ENCODE measurements around the gene NBEAL1.

NBEAL1 gene

GRCh38 chr2:203030545-203030944, 15.9 kb downstream of the NBEAL1 start:
- TF ChIP-seq GATA3 (IDR thresholded peaks at IDR 0.05; ENCODE audit: low read depth, low read length) (no peak), GATA2 (IDR thresholded peaks at IDR 0.05; ENCODE audit: low read depth, low read length) (no peak)

DNA sequence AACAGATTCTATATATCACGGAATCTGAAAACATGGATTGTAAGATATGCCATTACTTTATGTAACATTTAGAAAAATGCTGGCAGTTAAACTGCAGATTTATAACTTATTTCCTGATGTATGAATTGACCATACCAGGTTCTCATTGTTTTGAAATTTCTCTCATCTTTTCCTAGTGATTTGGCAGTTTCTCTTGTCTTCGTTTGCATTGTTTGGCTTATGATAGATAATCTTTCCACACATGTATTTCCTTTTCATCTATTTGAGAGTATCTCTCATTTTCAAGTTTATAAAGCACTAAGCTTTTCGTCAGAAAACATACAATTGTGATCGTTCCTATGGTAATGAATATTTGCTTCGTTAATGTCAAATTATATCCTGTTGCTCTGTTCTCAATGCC, 16.3 kb downstream of the NBEAL1 start:
- TF ChIP-seq GATA3 (IDR thresholded peaks at IDR 0.05; ENCODE audit: low read depth, low read length) (no peak), GATA2 (IDR thresholded peaks at IDR 0.05; ENCODE audit: low read depth, low read length) (no peak)

- TF ChIP-seq GATA3 (IDR thresholded peaks at IDR 0.05; ENCODE audit: low read depth, low read length): no peak
Measured at GRCh38 chr2:203033395-203033794, 18.7 kb downstream of the NBEAL1 start.

- TF ChIP-seq GATA3 (IDR thresholded peaks at IDR 0.05; ENCODE audit: low read depth, low read length): no peak
- no peak for TF ChIP-seq GATA2 (IDR thresholded peaks at IDR 0.05; ENCODE audit: low read depth, low read length)
Measured at GRCh38 chr2:203035879-203036470, 21.3 kb downstream of the NBEAL1 start.

- TF ChIP-seq GATA2 (IDR thresholded peaks at IDR 0.05; ENCODE audit: low read depth, low read length) (no peak), GATA3 (IDR thresholded peaks at IDR 0.05; ENCODE audit: low read depth, low read length) (no peak)
Measured at GRCh38 chr2:203037026-203037425, 22.4 kb downstream of the NBEAL1 start.

DNA sequence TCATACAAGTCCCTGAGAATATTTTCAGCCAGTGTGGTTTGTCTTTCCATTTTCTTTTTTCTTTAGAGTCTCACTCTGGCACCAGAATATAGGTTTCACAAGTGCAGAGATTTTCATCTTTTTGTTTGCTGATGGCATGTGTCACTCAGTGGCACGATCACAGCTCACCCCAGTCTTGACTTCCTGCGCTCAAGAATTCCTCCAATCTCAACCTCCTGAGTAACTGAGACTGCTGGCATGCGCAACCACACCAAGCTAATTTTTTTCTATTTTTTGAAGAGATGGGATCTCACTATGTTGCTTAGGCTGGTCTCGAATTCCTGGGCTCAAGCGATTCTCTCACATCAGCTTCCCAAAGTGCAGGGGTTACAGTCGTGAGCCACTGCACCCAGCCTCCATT, 23.9 kb downstream of the NBEAL1 start:
- TF ChIP-seq GATA2 (IDR thresholded peaks at IDR 0.05; ENCODE audit: low read depth, low read length): no peak
- TF ChIP-seq GATA3 (IDR thresholded peaks at IDR 0.05; ENCODE audit: low read depth, low read length): no peak

DNA sequence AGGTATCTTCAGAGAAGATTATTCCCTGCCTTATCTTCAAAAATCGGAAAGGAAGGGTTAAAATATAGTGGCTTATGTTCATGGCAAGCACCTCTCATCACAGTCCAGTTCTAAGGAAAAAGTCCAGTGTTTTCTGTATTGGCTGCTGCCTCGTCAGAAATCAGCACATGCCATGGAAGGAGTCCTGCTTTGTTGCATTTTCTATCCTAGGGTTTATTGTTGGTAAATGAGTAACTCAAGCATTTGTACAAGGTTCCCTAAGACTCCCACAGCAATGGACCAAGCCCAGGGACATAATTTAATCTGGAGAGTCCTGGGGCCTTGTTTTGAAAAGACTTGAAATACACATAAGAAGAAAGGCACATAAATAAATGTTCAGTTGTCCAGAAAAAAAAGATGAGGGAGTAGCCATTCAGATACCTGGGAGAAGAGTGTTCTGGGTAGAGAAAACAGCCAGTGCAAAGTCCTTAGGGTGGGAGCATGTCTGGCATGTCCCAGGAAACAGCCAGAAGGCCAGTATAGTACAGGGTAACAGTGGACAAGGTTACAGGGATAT, 26.4 kb downstream of the NBEAL1 start:
- no peak for TF ChIP-seq GATA2 (IDR thresholded peaks at IDR 0.05; ENCODE audit: low read depth, low read length)
- TF ChIP-seq GATA3 (IDR thresholded peaks at IDR 0.05; ENCODE audit: low read depth, low read length): no peak

DNA sequence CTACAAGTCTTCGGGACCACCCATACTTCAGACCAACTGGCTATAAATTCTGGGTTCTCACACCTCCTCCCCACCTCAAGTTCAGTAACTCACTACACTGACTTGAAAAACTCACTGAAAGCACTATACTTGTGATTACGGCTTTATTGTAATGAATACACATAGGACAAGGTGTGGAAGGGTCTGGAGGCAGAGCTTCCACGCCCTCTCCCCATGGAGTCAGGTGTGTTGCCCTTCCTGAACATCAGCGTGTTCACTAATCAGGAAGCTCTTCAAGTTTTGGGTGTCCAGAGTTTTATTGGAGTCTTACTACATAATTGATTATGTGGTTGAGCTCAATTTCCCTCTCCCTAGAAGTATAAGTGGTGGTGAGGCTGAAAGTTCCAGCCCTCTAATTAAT, 27.5 kb downstream of the NBEAL1 start:
- TF ChIP-seq GATA3 (IDR thresholded peaks at IDR 0.05; ENCODE audit: low read depth, low read length): no peak

DNA sequence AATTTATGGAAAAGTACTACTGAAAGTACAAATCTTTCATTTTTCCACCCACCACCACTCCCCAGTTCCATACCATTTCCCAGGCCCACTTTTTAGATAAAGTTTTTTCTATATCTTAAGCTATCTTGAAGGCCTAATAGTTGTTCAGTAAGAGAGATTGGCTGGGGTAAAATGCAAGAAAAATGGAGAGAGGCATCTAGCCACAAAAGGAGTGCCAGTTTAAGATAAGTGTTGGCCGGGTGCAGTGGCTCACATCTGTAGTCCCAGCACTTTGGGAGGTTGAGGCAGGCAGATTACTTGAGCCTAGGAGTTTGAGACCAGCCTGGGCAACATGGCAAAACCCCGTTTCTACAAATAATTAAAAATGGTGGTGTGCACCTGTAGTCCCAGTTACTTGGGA, 28.6 kb downstream of the NBEAL1 start:
- TF ChIP-seq GATA2 (IDR thresholded peaks at IDR 0.05; ENCODE audit: low read depth, low read length): no peak
- no peak for TF ChIP-seq GATA3 (IDR thresholded peaks at IDR 0.05; ENCODE audit: low read depth, low read length)

DNA sequence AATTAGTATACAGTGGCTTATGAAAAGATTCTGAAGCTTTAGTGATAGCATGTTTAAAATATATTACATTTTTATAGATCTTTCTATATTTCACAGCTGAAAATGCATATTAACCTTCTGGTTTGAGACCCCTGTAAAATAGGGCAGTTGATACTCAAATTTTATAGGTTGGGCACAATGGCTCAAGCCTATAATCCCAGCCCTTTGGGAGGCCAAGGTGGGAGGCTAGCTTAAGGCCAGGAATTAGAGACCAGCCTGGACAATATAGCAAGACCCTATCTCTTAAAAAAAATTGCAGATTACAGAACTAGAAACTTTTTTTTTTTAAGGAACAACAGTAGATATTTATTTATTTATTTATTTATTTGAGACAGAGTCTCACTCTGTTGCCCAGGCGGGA, 31.2 kb downstream of the NBEAL1 start:
- TF ChIP-seq GATA3 (IDR thresholded peaks at IDR 0.05; ENCODE audit: low read depth, low read length): no peak
- no peak for TF ChIP-seq GATA2 (IDR thresholded peaks at IDR 0.05; ENCODE audit: low read depth, low read length)

DNA sequence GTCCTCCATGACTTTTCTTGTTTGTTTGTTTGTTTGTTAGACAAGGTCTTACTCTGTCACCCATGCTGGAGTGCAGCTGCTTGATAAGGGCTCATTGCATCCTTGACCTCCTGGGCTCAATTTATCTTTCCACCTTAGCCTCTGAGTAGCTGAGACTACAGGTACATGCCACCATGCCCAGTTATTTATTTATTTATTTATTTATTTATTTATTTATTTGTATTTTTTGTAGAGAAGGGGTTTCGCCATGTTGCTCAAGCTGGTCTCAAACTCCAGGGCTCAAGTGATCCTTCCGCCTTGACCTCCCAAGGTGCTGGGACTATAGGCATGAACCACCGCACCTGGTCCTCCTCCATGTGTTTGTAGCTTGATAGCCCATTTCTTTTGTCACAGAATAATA, 37.9 kb downstream of the NBEAL1 start:
- TF ChIP-seq GATA3 (IDR thresholded peaks at IDR 0.05; ENCODE audit: low read depth, low read length) (no peak), GATA2 (IDR thresholded peaks at IDR 0.05; ENCODE audit: low read depth, low read length) (no peak)

GRCh38 chr2:203059567-203060240, 45.0 kb downstream of the NBEAL1 start:
- TF ChIP-seq GATA2 (IDR thresholded peaks at IDR 0.05; ENCODE audit: low read depth, low read length): no peak
- TF ChIP-seq GATA3 (IDR thresholded peaks at IDR 0.05; ENCODE audit: low read depth, low read length): no peak

DNA sequence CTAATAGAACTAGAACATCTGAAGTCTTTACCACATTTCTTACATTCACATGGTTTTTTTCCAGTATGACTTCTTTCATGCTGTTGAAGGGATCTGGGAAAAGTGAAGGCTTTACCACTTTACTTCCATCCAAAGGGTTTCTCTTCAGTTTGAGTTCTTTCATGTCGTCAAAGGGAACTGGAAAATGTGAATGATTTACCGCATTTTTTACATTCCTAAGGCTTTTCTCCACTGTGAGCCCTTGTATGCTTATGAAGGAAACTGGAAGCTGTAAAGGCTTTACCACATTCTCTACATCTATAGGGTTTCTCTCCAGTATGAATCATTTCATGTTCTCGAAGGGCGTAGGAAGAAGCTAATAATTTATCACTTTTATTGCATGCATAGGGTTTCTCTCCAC, 46.7 kb downstream of the NBEAL1 start:
- no peak for TF ChIP-seq GATA3 (IDR thresholded peaks at IDR 0.05; ENCODE audit: low read depth, low read length)
- TF ChIP-seq GATA2 (IDR thresholded peaks at IDR 0.05; ENCODE audit: low read depth, low read length): no peak

- TF ChIP-seq GATA3 (IDR thresholded peaks at IDR 0.05; ENCODE audit: low read depth, low read length) (no peak), GATA2 (IDR thresholded peaks at IDR 0.05; ENCODE audit: low read depth, low read length) (no peak)
Measured at GRCh38 chr2:203062126-203062525, 47.5 kb downstream of the NBEAL1 start.

DNA sequence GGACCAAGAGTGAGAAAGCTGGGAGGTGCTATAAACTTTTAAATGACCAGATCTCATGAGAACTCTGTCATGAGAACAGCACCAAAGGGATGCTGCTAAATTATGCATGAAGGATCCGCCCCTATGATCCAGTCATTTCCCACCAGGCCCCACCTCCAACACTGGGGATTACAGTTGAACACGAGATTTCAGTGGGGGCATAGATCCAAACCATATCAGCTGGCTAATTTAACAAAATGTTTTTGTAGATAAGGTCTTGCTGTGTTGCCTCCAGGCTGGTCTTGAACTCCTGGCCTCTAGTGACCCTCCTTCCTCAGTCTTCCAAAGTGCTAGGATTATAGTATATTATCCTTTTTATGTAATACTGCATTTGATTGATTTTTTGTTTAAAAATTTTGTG, 56.0 kb downstream of the NBEAL1 start:
- TF ChIP-seq GATA3 (IDR thresholded peaks at IDR 0.05; ENCODE audit: low read depth, low read length) (no peak), GATA2 (IDR thresholded peaks at IDR 0.05; ENCODE audit: low read depth, low read length) (no peak)

Measured in SH-SY5Y (cell line).